Measurements from ENCODE around the gene RPS17. TPM values are rescaled to one million over a fixed set of nuclear protein-coding genes. Genes with fewer than 3 reads are reported as not detected.

The RPS17 gene
- total RNA-seq, 1 donor from 2014 or later = 2,069 TPM

DNA sequence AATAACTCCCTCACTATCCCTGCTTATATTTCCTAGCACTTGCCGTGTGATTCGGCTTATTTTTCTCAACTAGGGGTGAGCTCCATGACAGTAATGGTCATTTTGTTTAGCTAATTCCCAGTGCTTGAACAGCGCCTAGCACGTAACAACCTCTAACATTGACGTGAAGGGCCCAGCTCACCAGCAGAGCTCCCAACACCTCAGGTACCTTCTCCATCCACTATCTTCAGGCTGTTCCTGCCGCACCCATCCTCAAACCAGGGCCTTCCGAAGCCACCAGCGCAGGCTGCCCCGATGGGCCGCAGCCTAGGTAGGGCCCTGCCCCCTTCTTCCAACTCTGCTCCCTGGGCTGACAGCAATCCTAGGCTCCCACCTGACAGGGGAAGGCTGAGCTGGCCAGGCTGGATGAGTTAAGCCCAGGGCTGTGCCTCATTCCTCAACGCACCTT is 751 bp upstream of the RPS17 start:
- Mint-ChIP-seq H3K27me3 (ENCODE audit: low read depth) (no peaks in the 10 kb centered on the region), H3K4me1 (peaks cover 59% of the 10 kb centered on the region), H3K4me3 (peak overlapping the region; percentile 99), H3K36me3 (ENCODE audit: low read depth) (peaks cover 22% of the 10 kb centered on the region), H3K9me3 (no peaks in the 10 kb centered on the region), H3K27ac (ENCODE audit: unreplicated experiment) (peak overlapping the region; percentile 79)
- TF ChIP-seq CTCF (conservative IDR thresholded peaks at IDR 0.05) = no peak
- DNase-seq (ENCODE audit: low read depth, low spot score) = no peak

GRCh38 chr15:82539691-82540054 is 584 bp downstream of the RPS17 start:
- TF ChIP-seq CTCF (conservative IDR thresholded peaks at IDR 0.05) = no peak
- peaks cover 59% of the 10 kb centered on the region for H3K4me1 Mint-ChIP-seq
- peak overlapping the region; percentile 99 for H3K4me3 Mint-ChIP-seq
- no peaks in the 10 kb centered on the region for H3K27me3 Mint-ChIP-seq (ENCODE audit: low read depth)
- H3K36me3 Mint-ChIP-seq (ENCODE audit: low read depth) = peaks cover 28% of the 10 kb centered on the region
- no peaks in the 10 kb centered on the region for H3K9me3 Mint-ChIP-seq
- H3K27ac Mint-ChIP-seq (ENCODE audit: unreplicated experiment) = peak overlapping the region; percentile 98
- DNase-seq (ENCODE audit: low read depth, low spot score) = no peak

DNA sequence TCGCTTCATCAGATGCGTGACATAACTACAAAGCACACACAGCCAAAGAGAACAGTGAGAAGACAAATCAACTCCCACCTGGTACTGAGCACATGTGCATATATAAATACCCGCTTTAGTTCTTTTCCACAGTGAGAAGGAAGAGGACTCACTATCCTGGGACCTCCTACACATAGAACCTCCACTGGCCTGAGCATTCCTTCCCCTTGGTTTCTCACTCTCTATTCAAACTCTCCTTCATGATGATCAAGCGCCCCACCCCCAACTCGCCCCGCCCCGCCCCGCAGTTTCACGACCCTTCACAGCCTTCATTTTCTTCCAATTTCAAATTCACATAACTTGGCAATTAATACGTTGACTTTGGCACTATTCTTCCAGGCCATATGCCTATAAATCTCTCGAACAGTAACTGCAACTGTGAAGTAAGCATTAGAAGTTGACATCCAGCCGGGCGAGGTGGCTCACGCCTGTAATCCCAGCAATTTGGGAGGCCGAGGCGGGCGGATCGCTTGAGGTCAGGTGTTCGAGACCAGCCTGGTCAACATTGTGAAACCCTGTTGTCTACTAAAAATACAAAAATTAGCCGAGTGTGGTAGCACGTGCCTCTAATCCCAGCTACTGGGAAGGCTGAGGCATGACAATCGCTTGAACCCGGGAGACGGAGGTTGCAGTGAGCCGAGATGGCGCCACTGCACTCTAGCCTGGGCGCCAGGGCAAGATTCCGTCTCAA is 1.1 kb downstream of the RPS17 start:
- Mint-ChIP-seq H3K27me3 (ENCODE audit: low read depth) (no peaks in the 10 kb centered on the region), H3K4me3 (peak overlapping the region; percentile 99), H3K36me3 (ENCODE audit: low read depth) (peaks cover 34% of the 10 kb centered on the region), H3K4me1 (peaks cover 59% of the 10 kb centered on the region), H3K9me3 (no peaks in the 10 kb centered on the region), H3K27ac (ENCODE audit: unreplicated experiment) (peak overlapping the region; percentile 98)
- TF ChIP-seq CTCF (conservative IDR thresholded peaks at IDR 0.05) = no peak
- no peak for DNase-seq (ENCODE audit: low read depth, low spot score)

GRCh38 chr15:82537351-82537908 is 2.8 kb downstream of the RPS17 start:
- H3K4me3 Mint-ChIP-seq = peak overlapping the region; percentile 99

More at GRCh38 chr15:82537351-82537908, 2.8 kb downstream of the RPS17 start:
- Mint-ChIP-seq H3K9me3 (no peaks in the 10 kb centered on the region), H3K27me3 (ENCODE audit: low read depth) (no peaks in the 10 kb centered on the region), H3K27ac (ENCODE audit: unreplicated experiment) (no peak overlapping the region), H3K36me3 (ENCODE audit: low read depth) (peaks cover 37% of the 10 kb centered on the region), H3K4me1 (peaks cover 44% of the 10 kb centered on the region)
- TF ChIP-seq CTCF (conservative IDR thresholded peaks at IDR 0.05) = no peak
- no peak for DNase-seq (ENCODE audit: low read depth, low spot score)
